Smooth muscle cell (in vitro differentiated cells): Measurements from ENCODE around the gene PYGO1. TPM values are rescaled to one million over a fixed set of nuclear protein-coding genes. Genes with fewer than 3 reads are reported as not detected.

Experiments used
- DNase-seq: peaks from one replicate; lab custom pipeline; 2025; ENCODE audit not compliant: unreplicated experiment; lab: John Stamatoyannopoulos, UW
- H2AFZ ChIP-seq: fragments of 200-600 bp; sonication (generic); 2 replicates; pipeline ENCODE4 v1.6.0; 2016; ENCODE audit warnings: antibody characterized with exemption, low read depth, mild to moderate bottlenecking
- H3F3A ChIP-seq: fragments of 200-600 bp; sonication (generic); 2 replicates; pipeline ENCODE4 v1.6.0; 2017; ENCODE audit warnings: antibody characterized with exemption, low read depth
- H3K27ac ChIP-seq: fragments of 200-600 bp; sonication (generic); 2 replicates; pipeline ENCODE4 v1.5.1; 2016; ENCODE audit warnings: low read depth, mild to moderate bottlenecking
- H3K27me3 ChIP-seq: fragments of 200-600 bp; sonication (generic); 2 replicates; pipeline ENCODE4 v1.6.1; 2016; ENCODE audit warnings: low read depth, mild to moderate bottlenecking
- H3K36me3 ChIP-seq: fragments of 200-600 bp; sonication (generic); 2 replicates; pipeline ENCODE4 v1.5.1; 2016; ENCODE audit warnings: low read depth
- H3K4me1 ChIP-seq: fragments of 200-600 bp; sonication (generic); 2 replicates; pipeline ENCODE4 v1.5.1; 2016; ENCODE audit warnings: low read depth
- H3K4me2 ChIP-seq: fragments of 200-600 bp; sonication (generic); 2 replicates; pipeline ENCODE4 v1.6.0; 2016; ENCODE audit warnings: mild to moderate bottlenecking
- H3K4me3 ChIP-seq: fragments of 200-600 bp; sonication (generic); 2 replicates; pipeline ENCODE4 v1.5.1; 2016; ENCODE audit warnings: mild to moderate bottlenecking
- H3K79me2 ChIP-seq: fragments of 200-600 bp; sonication (generic); 2 replicates; pipeline ENCODE4 v1.6.0; 2016; ENCODE audit warnings: low read depth, mild to moderate bottlenecking
- H3K9ac ChIP-seq: fragments of 200-600 bp; sonication (generic); 2 replicates; pipeline ENCODE4 v1.6.0; 2016; ENCODE audit warnings: low read depth
- H3K9me3 ChIP-seq: fragments of 200-600 bp; sonication (generic); replicated peaks from 2 replicates; pipeline ENCODE4 v1.5.1; 2016; ENCODE audit warnings: low read depth
- H4K20me1 ChIP-seq: fragments of 200-600 bp; sonication (generic); 2 replicates; pipeline ENCODE4 v1.6.0; 2016; ENCODE audit warnings: low read depth
- CTCF ChIP-seq: fragments of 200-600 bp; sonication (generic); IDR thresholded peaks from 2 replicates; pipeline ENCODE4 v1.5.1; 2017; ENCODE audit warnings: borderline replicate concordance, mild to moderate bottlenecking, antibody characterized with exemption; ENCODE audit not compliant: insufficient read depth, poor library complexity, severe bottlenecking
- WGBS: methylation state at CpG from one replicate; pipeline ENCODE4 v1.1.7; 2016; ENCODE audit warnings: low lambda C conversion rate; 5-methylcytosine and 5-hydroxymethylcytosine counted together
- polyA plus RNA-seq: library from polyadenylated mRNA; unstranded; fragments of >200 nt; fragmentation: Nextera tagmentation; extraction: Ambion mirVana; gene quantifications from 2 replicates; pipeline ENCODE4 v1.2.1, GENCODE V29; 2016
- total RNA-seq: library from RNA; depleted of rRNA; stranded (reverse); fragments of >200 nt; gene quantifications from 2 replicates; pipeline ENCODE4 v1.2.3, GENCODE V29; 2014

The PYGO1 gene
- total and polyA plus RNA-seq, 2 experiments from 2014 or later = 3.6 to 16.0 TPM

- H3K4me2 ChIP-seq = no peak overlapping the region
- H3K27ac ChIP-seq = no peak overlapping the region
- TF ChIP-seq CTCF = no peak
- no peak for DNase-seq
- H2AFZ ChIP-seq = no peak overlapping the region
- peaks cover 18% of the 10 kb centered on the region for H3K79me2 ChIP-seq
- H4K20me1 ChIP-seq = no peaks in the 10 kb centered on the region
- no peaks in the 10 kb centered on the region for H3K27me3 ChIP-seq
- H3K9me3 ChIP-seq = no peaks in the 10 kb centered on the region
- no peak overlapping the region for H3K9ac ChIP-seq
- WGBS = 97% methylated on average over 1 of the region's 1 CpG
- peaks cover 7% of the 10 kb centered on the region for H3F3A ChIP-seq
- H3K4me1 ChIP-seq = no peaks in the 10 kb centered on the region
- H3K4me3 ChIP-seq = no peak overlapping the region
- H3K36me3 ChIP-seq = peaks cover 5% of the 10 kb centered on the region
Observed at GRCh38 chr15:55549305-55549704, 38.8 kb downstream of the PYGO1 start.

GRCh38 chr15:55546718-55547117 lies 41.4 kb downstream of the PYGO1 start:
- Histone ChIP-seq H3F3A (no peaks in the 10 kb centered on the region), H3K4me2 (no peak overlapping the region), H4K20me1 (no peaks in the 10 kb centered on the region), H3K4me1 (no peaks in the 10 kb centered on the region), H3K4me3 (no peak overlapping the region), H3K9me3 (no peaks in the 10 kb centered on the region), H3K27me3 (no peaks in the 10 kb centered on the region), H3K36me3 (peaks cover 5% of the 10 kb centered on the region), H3K27ac (no peak overlapping the region), H2AFZ (no peak overlapping the region), H3K9ac (no peak overlapping the region), H3K79me2 (peaks cover 18% of the 10 kb centered on the region)
- 88% methylated on average over 5 of the region's 5 CpGs for WGBS
- no peak for TF ChIP-seq CTCF
- no peak for DNase-seq

- Histone ChIP-seq H3K9ac (no peak overlapping the region), H3K27ac (no peak overlapping the region), H4K20me1 (no peaks in the 10 kb centered on the region), H3K27me3 (no peaks in the 10 kb centered on the region), H3K79me2 (no peaks in the 10 kb centered on the region), H3K4me1 (no peaks in the 10 kb centered on the region), H3F3A (no peaks in the 10 kb centered on the region), H3K9me3 (no peaks in the 10 kb centered on the region), H3K4me2 (no peak overlapping the region), H2AFZ (no peak overlapping the region), H3K36me3 (no peaks in the 10 kb centered on the region), H3K4me3 (no peak overlapping the region)
- no peak for TF ChIP-seq CTCF
- no peak for DNase-seq
- WGBS = 80% methylated on average over 6 of the region's 6 CpGs
Observed at GRCh38 chr15:55535436-55535835, 52.7 kb downstream of the PYGO1 start.

GRCh38 chr15:55532944-55533343 lies 55.2 kb downstream of the PYGO1 start:
- H3K9ac ChIP-seq = no peak overlapping the region
- H3K36me3 ChIP-seq = no peaks in the 10 kb centered on the region
- no peak for DNase-seq
- H3K4me2 ChIP-seq = no peak overlapping the region
- no peaks in the 10 kb centered on the region for H4K20me1 ChIP-seq
- no peaks in the 10 kb centered on the region for H3K4me1 ChIP-seq
- no peaks in the 10 kb centered on the region for H3K9me3 ChIP-seq
- H3K79me2 ChIP-seq = no peaks in the 10 kb centered on the region
- no peak for TF ChIP-seq CTCF
- H3K27me3 ChIP-seq = no peaks in the 10 kb centered on the region
- no peak overlapping the region for H2AFZ ChIP-seq
- no peak overlapping the region for H3K27ac ChIP-seq
- no peaks in the 10 kb centered on the region for H3F3A ChIP-seq
- H3K4me3 ChIP-seq = no peak overlapping the region
